Glutamatergic neuron (in vitro differentiated cells): ENCODE results near the gene COLEC12. TPM values are rescaled to one million over a fixed set of nuclear protein-coding genes. Genes with fewer than 3 reads are reported as not detected.

ENCODE experiments used
- DNase-seq: peaks from one replicate; pipeline ENCODE4 v3.0.0; 2022
- H3K27ac Mint-ChIP-seq: one replicate; pipeline ENCODE4 v1.8.0; 2020; ENCODE audit warnings: mild to moderate bottlenecking, mixed read lengths, inconsistent platforms; ENCODE audit not compliant: unreplicated experiment
- H3K27me3 Mint-ChIP-seq: one replicate; pipeline ENCODE4 v1.8.0; 2020; ENCODE audit warnings: mild to moderate bottlenecking, moderate library complexity, mixed read lengths, inconsistent platforms; ENCODE audit not compliant: unreplicated experiment
- H3K36me3 Mint-ChIP-seq: one replicate; pipeline ENCODE4 v1.8.0; 2020; ENCODE audit warnings: mild to moderate bottlenecking, mixed read lengths, inconsistent platforms; ENCODE audit not compliant: unreplicated experiment
- H3K4me1 Mint-ChIP-seq: one replicate; pipeline ENCODE4 v1.8.0; 2020; ENCODE audit warnings: mild to moderate bottlenecking, low read depth, mixed read lengths, inconsistent platforms; ENCODE audit not compliant: unreplicated experiment
- H3K4me3 Mint-ChIP-seq: one replicate; pipeline ENCODE4 v1.8.0; 2020; ENCODE audit warnings: mild to moderate bottlenecking, mixed read lengths, inconsistent platforms; ENCODE audit not compliant: unreplicated experiment
- H3K9me3 Mint-ChIP-seq: one replicate; pipeline ENCODE4 v1.8.0; 2020; ENCODE audit warnings: mild to moderate bottlenecking, moderate library complexity, mixed read lengths, inconsistent platforms; ENCODE audit not compliant: unreplicated experiment
- CTCF ChIP-seq: fragments of 200-600 bp; sonication (generic); IDR thresholded peaks from one replicate; pipeline ENCODE4 v1.5.0; 2021; ENCODE audit not compliant: partially characterized antibody, unreplicated experiment
- total RNA-seq: library from RNA; stranded (reverse); fragmentation: NEBNext Ultra II Directional; extraction: Animal tissue kit (Norgen Biotek cat#: 25700); gene quantifications from one replicate; pipeline ENCODE4 v1.2.1, GENCODE V29; 2021; ENCODE audit not compliant: unreplicated experiment

Gene COLEC12
- total RNA-seq, 1 donor from 2014 or later, result 0.20 TPM

GRCh38 chr18:471716-472115 is 28.8 kb downstream of the COLEC12 start:
- DNase-seq, result no peak
- no peak for TF ChIP-seq CTCF
- Mint-ChIP-seq H3K27me3 (no peaks in the 10 kb centered on the region), H3K27ac (no peak overlapping the region), H3K36me3 (no peaks in the 10 kb centered on the region), H3K4me3 (no peak overlapping the region), H3K9me3 (no peaks in the 10 kb centered on the region), H3K4me1 (peaks cover 6% of the 10 kb centered on the region)

- no peak for TF ChIP-seq CTCF
- Mint-ChIP-seq H3K36me3 (no peaks in the 10 kb centered on the region), H3K4me3 (no peak overlapping the region), H3K27ac (no peak overlapping the region), H3K4me1 (peaks cover 2% of the 10 kb centered on the region), H3K27me3 (no peaks in the 10 kb centered on the region), H3K9me3 (no peaks in the 10 kb centered on the region)
- no peak for DNase-seq
Observed at GRCh38 chr18:470661-471501, 29.6 kb downstream of the COLEC12 start.

GRCh38 chr18:468955-469790 is 31.3 kb downstream of the COLEC12 start:
- TF ChIP-seq CTCF, result no peak
- no peak for DNase-seq
- Mint-ChIP-seq H3K27me3 (no peaks in the 10 kb centered on the region), H3K9me3 (peaks cover 3% of the 10 kb centered on the region), H3K4me1 (peaks cover 6% of the 10 kb centered on the region), H3K36me3 (no peaks in the 10 kb centered on the region), H3K4me3 (no peak overlapping the region), H3K27ac (no peak overlapping the region)

- no peak for TF ChIP-seq CTCF
- Mint-ChIP-seq H3K36me3 (no peaks in the 10 kb centered on the region), H3K9me3 (peaks cover 3% of the 10 kb centered on the region), H3K4me3 (peak overlapping the region; percentile 6), H3K27ac (peak overlapping the region; percentile 26), H3K27me3 (no peaks in the 10 kb centered on the region), H3K4me1 (peaks cover 16% of the 10 kb centered on the region)
- no peak for DNase-seq
Observed at GRCh38 chr18:463827-464541, 36.5 kb downstream of the COLEC12 start.
